K562 (cell line): ENCODE measurements around the gene BIRC5. TPM values are rescaled to one million over a fixed set of nuclear protein-coding genes. Genes with fewer than 3 reads are reported as not detected.

ENCODE experiments used
- ATAC-seq: fragments of 200-7000 bp; cut with Tn5 transposase; 3 replicates; pipeline ENCODE4 v1.9.1; 2020; ENCODE audit warnings: moderate library complexity
- BruUV-seq: library from RNA; stranded (reverse); fragments of 400-500 nt; replicated peaks from 2 replicates; lab custom pipeline; 2021; lab: Mats Ljungman, UMichigan
- CTCF ChIA-PET: fragments of 300-600 bp; formaldehyde crosslinking; extraction: SDS; loops from one replicate; lab custom pipeline; 2021; ENCODE audit warnings: low intra/inter-chr PET ratio; lab: Yijun Ruan, JAX
- POLR2A ChIA-PET: fragments of 300-600, 350-650 bp; sonication (Branson Sonifier 250); formaldehyde crosslinking; extraction: SDS; loops from one replicate; lab custom pipeline; 2021; ENCODE audit warnings: antibody characterized with exemption, inconsistent platforms; lab: Yijun Ruan, JAX
- DNase-seq, 4 experiments: peaks; one replicate each; pipeline versions ENCODE4 v3.0.0 to v3.0.0-alpha.2; 2011 to 2018; ENCODE audit warnings: low spot score in 3 of 4, mixed read lengths in 3 of 4; ENCODE audit errors: extremely low read depth in 1 of 4
- FAIRE-seq: peaks from 2 replicates; lab custom pipeline; 2011; peaks lifted over from hg19 to GRCh38; lab: Jason Lieb, UNC
- H2AFZ ChIP-seq: 2 replicates; pipeline ENCODE4 v1.6.0; 2011; ENCODE audit warnings: low read depth, low read length, control low read depth, inconsistent platforms
- H3K27ac ChIP-seq: fragments of 200-600 bp; 3 replicates; pipeline ENCODE4 v1.8.0; 2011; ENCODE audit warnings: low read depth, mild to moderate bottlenecking, control low read depth, inconsistent platforms, low read length, moderate library complexity, mixed read lengths; ENCODE audit errors: extremely low read depth
- H3K27me3 ChIP-seq, 2 experiments: fragments of 300-600 bp in 1 of 2; 2 replicates in 1 of 2; 3 replicates in 1 of 2; pipeline versions ENCODE4 v1.6.0 to v1.8.0; 2011; ENCODE audit warnings: inconsistent platforms in 2 of 2, low read length in 2 of 2, mild to moderate bottlenecking in 1 of 2, mixed read lengths in 1 of 2, moderate library complexity in 1 of 2; ENCODE audit not compliant: control insufficient read depth in 2 of 2, insufficient read depth in 2 of 2
- H3K36me3 ChIP-seq: fragments of 300-600 bp; 3 replicates; pipeline ENCODE4 v1.8.0; 2011; ENCODE audit warnings: mild to moderate bottlenecking, low read length, inconsistent platforms; ENCODE audit not compliant: control insufficient read depth, insufficient read depth
- H3K4me1 ChIP-seq, 2 experiments: fragments of 200-600 bp in 1 of 2; replicated peaks in 1 of 2; 2 replicates in 1 of 2; 3 replicates in 1 of 2; pipeline versions ENCODE4 v1.5.1 to v1.8.0; 2011; ENCODE audit warnings: inconsistent platforms in 2 of 2, low read length in 2 of 2, mild to moderate bottlenecking in 1 of 2, mixed read lengths in 1 of 2, moderate library complexity in 1 of 2; ENCODE audit not compliant: control insufficient read depth in 2 of 2, insufficient read depth in 2 of 2
- H3K4me2 ChIP-seq: 2 replicates; pipeline ENCODE4 v1.6.1; 2011; ENCODE audit warnings: low read length, control low read depth, inconsistent platforms, mixed read lengths; ENCODE audit not compliant: insufficient read depth
- H3K4me3 ChIP-seq: fragments of 200-600 bp; sonication (generic), shearing (Covaris generic); 2 replicates; pipeline ENCODE4 v1.5.1; 2016; ENCODE audit warnings: control low read depth, inconsistent platforms
- H3K79me2 ChIP-seq: fragments of 200-600 bp; 3 replicates; pipeline ENCODE4 v1.8.0; 2011; ENCODE audit warnings: low read length, inconsistent platforms; ENCODE audit not compliant: control insufficient read depth, insufficient read depth
- H3K9ac ChIP-seq, 2 experiments: 2 replicates each; pipeline versions ENCODE4 v1.6.0 to v1.6.1; 2011; ENCODE audit warnings: low read depth in 2 of 2, low read length in 2 of 2, control low read depth in 1 of 2, inconsistent platforms in 1 of 2, mild to moderate bottlenecking in 1 of 2, mixed read lengths in 1 of 2; ENCODE audit not compliant: insufficient read depth in 1 of 2
- H3K9me1 ChIP-seq: one replicate; pipeline ENCODE4 v1.6.0; 2011; ENCODE audit warnings: inconsistent platforms, mild to moderate bottlenecking, low read length, moderate library complexity; ENCODE audit not compliant: control insufficient read depth, insufficient read depth
- H3K9me3 ChIP-seq: replicated peaks from 2 replicates; pipeline ENCODE4 v1.5.1; 2011; ENCODE audit warnings: low read depth, low read length, inconsistent platforms; ENCODE audit not compliant: control insufficient read depth, insufficient read depth
- H4K20me1 ChIP-seq: replicated peaks from 2 replicates; pipeline ENCODE4 v1.6.1; 2011; ENCODE audit warnings: low read length, inconsistent platforms, mixed read lengths; ENCODE audit not compliant: control insufficient read depth, insufficient read depth
- HDAC8 ChIP-seq: fragments of 450-650 bp; IDR thresholded peaks from 2 replicates; pipeline ENCODE4 v1.6.1; 2016; ENCODE audit warnings: mild to moderate bottlenecking, missing genetic modification characterization, moderate library complexity, missing compliant biosample characterization
- LCOR ChIP-seq: sonication (generic); formaldehyde crosslinking; IDR thresholded peaks from 2 replicates; pipeline ENCODE4 v1.8.0; 2022; ENCODE audit warnings: mild to moderate bottlenecking, missing genetic modification reagents
- NEUROD1 ChIP-seq: fragments of 150-350 bp; IDR thresholded peaks from 2 replicates; pipeline ENCODE4 v1.6.1; 2014; ENCODE audit warnings: borderline replicate concordance, low read length, low read depth; ENCODE audit not compliant: partially characterized antibody
- SREBF2 ChIP-seq: sonication (generic); formaldehyde crosslinking; IDR thresholded peaks from 2 replicates; pipeline ENCODE4 v1.4.0; 2020; ENCODE audit warnings: mild to moderate bottlenecking, missing genetic modification reagents
- TCFL5 ChIP-seq: fragments of 250-450 bp; sonication (Bioruptor Pico); conservative IDR thresholded peaks from 2 replicates; pipeline ENCODE4 v1.6.1; 2021; ENCODE audit warnings: mild to moderate bottlenecking, moderate library complexity, matching md5 sums
- TFAP4 ChIP-seq: sonication (generic); formaldehyde crosslinking; IDR thresholded peaks from 2 replicates; pipeline ENCODE4 v1.8.0; 2022; ENCODE audit warnings: missing genetic modification reagents, mild to moderate bottlenecking, moderate library complexity, borderline replicate concordance
- TRIM25 ChIP-seq: fragments of 450-650 bp; IDR thresholded peaks from 2 replicates; pipeline ENCODE4 v1.7.0; 2016; ENCODE audit warnings: borderline replicate concordance
- U2AF1 ChIP-seq: fragments of 200-400 bp; formaldehyde crosslinking; optimal IDR thresholded peaks from 2 replicates; pipeline ENCODE3; 2017; ENCODE audit warnings: mild to moderate bottlenecking, low read depth, low read length, moderate library complexity
- ZBTB12 ChIP-seq: fragments of 250-450 bp; sonication (Bioruptor Pico); IDR thresholded peaks from 2 replicates; pipeline ENCODE4 v1.4.0; 2020
- ZNF79 ChIP-seq: fragments of 250-450 bp; sonication (Bioruptor Pico); IDR thresholded peaks from 2 replicates; pipeline ENCODE4 v1.4.0; 2020; ENCODE audit warnings: low read depth, mild to moderate bottlenecking, moderate library complexity
- WGBS: fragments of 100-300 bp; shearing (Covaris generic); methylation state at CpG from one replicate; pipeline ENCODE4 v1.1.6; 2016; ENCODE audit warnings: low coverage, mixed read lengths; ENCODE audit not compliant: insufficient coverage; ENCODE audit errors: missing lambda C conversion rate; 5-methylcytosine and 5-hydroxymethylcytosine counted together
- in situ Hi-C: fragments of 300-500 bp; cut with MboI; formaldehyde crosslinking; loops from 4 replicates; pipeline ENCODE4 v1.15.0; 2018; ENCODE audit warnings: inconsistent platforms, mixed read lengths
- intact Hi-C: fragments of 100-400 bp; cut with micrococcal nuclease; formaldehyde crosslinking; loops from 2 replicates; pipeline ENCODE4 v1.14.2; 2022
- polyA plus RNA-seq, 8 experiments: library from polyadenylated mRNA; depleted of rRNA in 4 of 8; stranded (reverse) in 5 of 8; unstranded in 3 of 8; fragments of >200 nt; fragmentation: Nextera tagmentation in 2 of 8; fragmentation: Illumina TruSeq in 1 of 8; extraction: Ambion mirVana in 2 of 8; extraction: Trizol in 1 of 8; gene quantifications; 2 replicates each; pipeline versions ENCODE4 v1.2.1 to v1.2.3, GENCODE V29; 2011 to 2014; ENCODE audit warnings: inconsistent platforms in 1 of 8, missing spikeins in 1 of 8
- total RNA-seq, 7 experiments: library from RNA; depleted of rRNA in 6 of 7; stranded (reverse); fragments of >200 nt in 6 of 7; fragmentation: Illumina TruSeq in 2 of 7; extraction: Trizol in 2 of 7; gene quantifications; 2 replicates each; pipeline versions ENCODE4 v1.2.1 to v1.2.3, GENCODE V29; 2011 to 2021; ENCODE audit warnings: low replicate concordance in 1 of 7

BIRC5 gene
- total and polyA plus RNA-seq, 9 of the 15 experiments (the other 6 are each of a cell fraction or from before 2014, with no cell fraction given) = 64.4 to 140 (median 101) TPM

- no peak overlapping the region for H3K4me3 ChIP-seq
- ChIA-PET CTCF (no interaction called here), POLR2A (interaction anchor here (1.2 to 1.6 kb wide), 2 partner anchors 10 to 22 kb away, joined by 3 to 6 read pairs; partner anchors contain the start of genes AFMID and TK1)
- H2AFZ ChIP-seq = no peak overlapping the region
- ATAC-seq (no peak), FAIRE-seq (no peak), DNase-seq (no peak)
- no peak overlapping the region for H3K4me2 ChIP-seq
- H3K27me3 ChIP-seq = no peaks in the 10 kb centered on the region
- H3K9ac ChIP-seq = no peak overlapping the region
- H3K36me3 ChIP-seq = peaks cover 33% of the 10 kb centered on the region; the same call in 2 of the 3 replicates
- TF ChIP-seq SREBF2 (CRISPR knock-in tag) (no peak), ZNF79 (CRISPR knock-in tag) (no peak), U2AF1 (no peak), NEUROD1 (no peak), TFAP4 (no peak), HDAC8 (tag) (no peak), LCOR (CRISPR knock-in tag) (no peak), ZBTB12 (CRISPR knock-in tag) (no peak), TCFL5 (CRISPR knock-in tag) (no peak), TRIM25 (no peak)
- peaks cover 0 to 11% of the 10 kb centered on the region in 2 experiments; a peak in 3 of 5 replicates for H3K4me1 ChIP-seq
- BruUV-seq = no TSS peak
- in situ Hi-C loops = no loop called here
- intact Hi-C loops = no loop called here
- H3K79me2 ChIP-seq = no peaks in the 10 kb centered on the region
- no peaks in the 10 kb centered on the region for H3K9me3 ChIP-seq
- WGBS = 32% methylated on average over 3 of the region's 3 CpGs
- H3K27ac ChIP-seq = no peak overlapping the region
- peaks cover 8% of the 10 kb centered on the region for H3K9me1 ChIP-seq
- H4K20me1 ChIP-seq = no peaks in the 10 kb centered on the region
Observed at GRCh38 chr17:78208486-78208885, 5.6 kb upstream of the BIRC5 start.
